Ovary (tissue), 9 donors: Measurements from ENCODE around the gene APBA1. TPM values are rescaled to one million over a fixed set of nuclear protein-coding genes. Genes with fewer than 3 reads are reported as not detected.
"Not testable (repeated sequence)": the region's sequence is repeated elsewhere in the genome, so short reads cannot be mapped to it uniquely, and the experiment has no call there.

Source experiments
- DNase-seq, 5 donors: peaks; one replicate each; pipeline ENCODE4 v3.0.0-alpha.2; 2019 to 2020
- H3K27ac ChIP-seq, 2 donors: fragments of 200-600 bp; one replicate each; pipeline versions ENCODE4 v1.5.1 to v1.8.0; 2019 to 2022
- H3K27me3 ChIP-seq: fragments of 200-600 bp; one replicate; pipeline ENCODE4 v1.8.0; 2022
- H3K36me3 ChIP-seq: fragments of 200-600 bp; sonication (generic); one replicate; pipeline ENCODE4 v1.5.1; 2019
- H3K4me1 ChIP-seq: one replicate; pipeline ENCODE4 v1.8.1; 2013; ENCODE audit warnings: mild to moderate bottlenecking, moderate library complexity; ENCODE audit not compliant: insufficient read depth
- H3K4me3 ChIP-seq: fragments of 200-600 bp; sonication (generic); one replicate; pipeline ENCODE4 v1.5.1; 2017
- H3K9me3 ChIP-seq, 2 donors: fragments of 200-600 bp in 1 of 2; sonication (generic) in 1 of 2; one replicate each; pipeline versions ENCODE4 v1.5.1 to v1.8.1; 2013 to 2019; ENCODE audit warnings: mild to moderate bottlenecking in 1 of 2, moderate library complexity in 1 of 2
- CTCF ChIP-seq, 3 donors: fragments of 450-650 bp in 2 of 3; fragments of 200-600 bp in 1 of 3; IDR thresholded peaks; one replicate each; pipeline versions ENCODE4 v1.5.1 to v1.8.0; 2016 to 2022; ENCODE audit warnings: antibody characterized with exemption in 3 of 3, mild to moderate bottlenecking in 1 of 3
- EP300 ChIP-seq: sonication (generic); formaldehyde crosslinking; IDR thresholded peaks from one replicate; pipeline ENCODE4 v1.6.1; 2017; ENCODE audit warnings: antibody characterized with exemption
- POLR2A ChIP-seq: fragments of 450-650 bp; IDR thresholded peaks from one replicate; pipeline ENCODE4 v1.6.1; 2017; ENCODE audit warnings: antibody characterized with exemption, mild to moderate bottlenecking, moderate library complexity
- WGBS, 3 donors: extraction: QIAGEN DNeasy Blood & Tissue Kit in 1 of 3; methylation state at CpG; one replicate each; pipeline versions ENCODE4 v1.1.5 to v1.1.7; 2013 to 2017; 5-methylcytosine and 5-hydroxymethylcytosine counted together
- intact Hi-C, 4 donors: fragments of 100-400 bp; cut with DNase I; formaldehyde crosslinking; loops; one replicate each; pipeline versions ENCODE4 v1.11.0 to v1.15.1; 2022 to 2023
- polyA plus RNA-seq, 2 donors: library from polyadenylated mRNA; stranded (reverse); fragments of 200-250 nt in 1 of 2; fragments of 350-450 nt in 1 of 2; fragmentation: Illumina TruSeq in 1 of 2; extraction: RNeasy Lipid Tissue Mini Kit (QIAGEN cat#74804) in 1 of 2; gene quantifications; one replicate each; pipeline ENCODE4 v1.2.3, GENCODE V29; 2013 to 2014
- total RNA-seq, 7 donors: library from RNA; depleted of rRNA in 2 of 7; stranded (reverse); fragments of >200 nt in 2 of 7; fragmentation: NEBNext Ultra II Directional in 3 of 7; extraction: Animal tissue kit (Norgen Biotek cat#: 25700) in 3 of 7; gene quantifications; one replicate each; pipeline versions ENCODE4 v1.1.0 to v1.2.4, GENCODE V29; 2016 to 2023
- donor health status: DM: no; HTN: no; CAD: no; lungs with moderate emphysema.
- donor health status: DM: no; HTN: no; CAD: no.
- donor health status: Bipolar disorder and iron deficiency.
- donor health status: DM: yes; HTN: yes; CAD: no.
- donor health status: DM: no; HTN: no; CAD: no.
- donor health status: DM: yes; HTN: yes; CAD: no.

The APBA1 gene
- total and polyA plus RNA-seq, 9 donors: 2.8 to 17.6 (median 12.9) TPM

GRCh38 chr9:69443178-69443577, 229.0 kb downstream of the APBA1 start:
- Histone ChIP-seq H3K27ac (no peak overlapping the region), H3K4me1 (no peaks in the 10 kb centered on the region), H3K4me3 (no peak overlapping the region), H3K27me3 (no peaks in the 10 kb centered on the region), H3K9me3 (no peaks in the 10 kb centered on the region), H3K36me3 (no peaks in the 10 kb centered on the region)
- TF ChIP-seq CTCF (IDR thresholded peaks at IDR 0.05) (no peak), POLR2A (no peak), EP300 (no peak)
- intact Hi-C loops: no loop called here
- WGBS, 3 donors: 96 to 98% (median 98%) methylated on average over 3 of the region's 3 CpGs
- no peak for DNase-seq

- intact Hi-C loops: no loop called here
- no peaks in the 10 kb centered on the region for H3K36me3 ChIP-seq
Measured at GRCh38 chr9:69442486-69442885, 229.7 kb downstream of the APBA1 start.

GRCh38 chr9:69440254-69440955, 231.8 kb downstream of the APBA1 start:
- H3K27ac ChIP-seq, H3K4me3 ChIP-seq, H3K27me3 ChIP-seq, DNase-seq, H3K9me3 ChIP-seq, H3K36me3 ChIP-seq, intact Hi-C loops, H3K4me1 ChIP-seq: not testable (repeated sequence)
- WGBS, 3 donors: 95 to 96% (median 95%) methylated on average over 15 of the region's 15 CpGs

More at GRCh38 chr9:69442486-69442885, 229.7 kb downstream of the APBA1 start:
- TF ChIP-seq EP300 (no peak), CTCF (IDR thresholded peaks at IDR 0.05) (no peak), POLR2A (no peak)
- Histone ChIP-seq H3K9me3 (no peaks in the 10 kb centered on the region), H3K27ac (no peak overlapping the region), H3K4me3 (no peak overlapping the region), H3K4me1 (no peaks in the 10 kb centered on the region), H3K27me3 (no peaks in the 10 kb centered on the region)
- DNase-seq: no peak
- WGBS, 3 donors: 86 to 89% (median 88%) methylated on average over 5 of the region's 5 CpGs

GRCh38 chr9:69439654-69440053, 232.5 kb downstream of the APBA1 start:
- H3K27ac ChIP-seq, intact Hi-C loops, H3K9me3 ChIP-seq, H3K4me1 ChIP-seq, DNase-seq, H3K27me3 ChIP-seq, H3K4me3 ChIP-seq, H3K36me3 ChIP-seq: not testable (repeated sequence)
- 94 to 99% (median 98%) methylated on average over 4 of the region's 4 CpGs for WGBS, 3 donors

- Histone ChIP-seq H3K27ac (no peak overlapping the region), H3K4me3 (no peak overlapping the region), H3K9me3 (no peaks in the 10 kb centered on the region), H3K27me3 (no peaks in the 10 kb centered on the region), H3K36me3 (no peaks in the 10 kb centered on the region), H3K4me1 (no peaks in the 10 kb centered on the region)
- 85 to 94% (median 94%) methylated on average over 6 of the region's 6 CpGs for WGBS, 3 donors
- DNase-seq: no peak
- intact Hi-C loops: no loop called here
- TF ChIP-seq EP300 (no peak), CTCF (IDR thresholded peaks at IDR 0.05) (no peak), POLR2A (no peak)
Measured at GRCh38 chr9:69433968-69434367, 238.2 kb downstream of the APBA1 start.
